Measurements from ENCODE around the gene ATP8A1.

The ATP8A1 gene

DNA sequence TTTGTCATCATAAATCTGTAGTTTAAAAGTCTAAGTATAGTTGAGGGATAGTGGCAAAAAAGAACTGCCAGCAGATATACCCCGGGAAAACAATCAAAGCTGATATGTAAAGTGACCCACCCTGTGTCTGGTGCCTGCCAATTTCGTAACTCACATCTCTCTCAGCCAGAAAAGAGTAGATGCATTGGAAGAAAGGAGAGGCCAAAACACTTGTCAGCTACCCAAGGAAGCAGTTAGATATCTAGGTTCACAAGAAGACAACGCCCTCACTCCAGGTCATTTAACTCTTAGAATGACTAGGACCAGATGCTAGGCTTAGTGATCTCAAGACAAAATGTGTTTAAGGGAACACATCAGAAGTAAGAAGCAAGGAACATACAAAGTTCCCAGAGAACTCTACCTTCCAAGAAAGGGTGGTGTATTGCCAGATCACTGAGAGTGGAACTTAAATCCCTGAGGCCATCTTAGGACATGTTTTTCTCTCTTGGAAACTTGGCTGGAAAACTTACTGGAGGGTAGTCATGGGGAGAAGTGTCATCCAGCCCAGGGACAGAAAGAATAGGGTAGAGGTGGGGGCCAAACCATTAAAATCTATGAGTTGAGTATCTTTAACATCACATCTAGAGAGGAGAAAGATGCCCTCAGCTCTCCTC, 133.7 kb downstream of the ATP8A1 start:
- Histone ChIP-seq H3K27ac (ENCODE audit: low read length) (no peak overlapping the region), H3K4me1 (ENCODE audit: control insufficient read depth in 1 of 2, insufficient read depth in 2 of 2, low read length in 2 of 2) (peaks cover 0 to 6% of the 10 kb centered on the region in 2 donors), H3K27me3 (ENCODE audit: low read depth, low read length) (no peaks in the 10 kb centered on the region), H3K4me3 (ENCODE audit: low read depth in 1 of 2, low read length in 2 of 2) (no peak overlapping the region), H3K9me3 (ENCODE audit: control insufficient read depth in 1 of 2, low read length in 2 of 2) (no peaks in the 10 kb centered on the region), H3K36me3 (ENCODE audit: control insufficient read depth in 1 of 2, insufficient read depth in 2 of 2, low read length in 2 of 2) (no peaks in the 10 kb centered on the region)

DNA sequence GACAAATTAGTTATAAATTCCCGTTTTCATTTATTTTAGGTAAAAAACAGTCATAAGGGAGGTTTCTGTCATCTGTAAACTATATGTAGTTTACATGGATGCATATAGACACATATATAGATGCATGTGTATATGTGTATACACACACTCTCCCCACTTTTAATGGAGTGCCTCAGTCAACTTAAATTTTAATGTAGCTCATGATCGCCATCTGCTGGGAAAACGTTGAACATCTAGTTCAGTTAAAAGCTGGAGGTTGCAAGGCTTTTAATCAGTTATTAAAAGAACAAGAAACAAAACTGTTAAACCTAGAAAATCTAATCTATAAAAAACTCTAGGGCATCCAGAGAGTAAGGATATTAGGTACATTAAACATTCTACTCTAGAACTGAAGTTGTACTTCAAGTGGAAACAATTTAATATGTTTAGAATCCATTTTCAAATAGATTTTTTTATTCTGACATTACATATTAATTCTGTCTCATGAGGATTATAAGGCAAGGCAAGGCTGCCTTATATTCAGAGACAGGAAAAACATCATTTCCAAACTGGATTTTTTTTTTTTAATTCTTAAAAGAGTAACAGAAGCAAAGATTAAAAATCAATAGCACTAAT, 137.0 kb downstream of the ATP8A1 start:
- H3K4me1 ChIP-seq (ENCODE audit: control insufficient read depth in 1 of 2, insufficient read depth in 2 of 2, low read length in 2 of 2), result peaks cover 0 to 6% of the 10 kb centered on the region in 2 donors
- no peaks in the 10 kb centered on the region for H3K27me3 ChIP-seq (ENCODE audit: low read depth, low read length)
- no peak overlapping the region for H3K4me3 ChIP-seq (ENCODE audit: low read depth in 1 of 2, low read length in 2 of 2)
- no peaks in the 10 kb centered on the region for H3K9me3 ChIP-seq (ENCODE audit: control insufficient read depth in 1 of 2, low read length in 2 of 2)
- no peaks in the 10 kb centered on the region for H3K36me3 ChIP-seq (ENCODE audit: control insufficient read depth in 1 of 2, insufficient read depth in 2 of 2, low read length in 2 of 2)
- no peak overlapping the region for H3K27ac ChIP-seq (ENCODE audit: low read length)

- H3K27me3 ChIP-seq (ENCODE audit: low read depth, low read length), result no peaks in the 10 kb centered on the region
- H3K36me3 ChIP-seq (ENCODE audit: control insufficient read depth in 1 of 2, insufficient read depth in 2 of 2, low read length in 2 of 2), result peaks cover 0 to 3% of the 10 kb centered on the region in 2 donors
- H3K9me3 ChIP-seq (ENCODE audit: control insufficient read depth in 1 of 2, low read length in 2 of 2), result no peaks in the 10 kb centered on the region
- H3K4me1 ChIP-seq (ENCODE audit: control insufficient read depth in 1 of 2, insufficient read depth in 2 of 2, low read length in 2 of 2), result no peaks in the 10 kb centered on the region
- no peak overlapping the region for H3K4me3 ChIP-seq (ENCODE audit: low read depth in 1 of 2, low read length in 2 of 2)
- H3K27ac ChIP-seq (ENCODE audit: low read length), result no peak overlapping the region
Measured at GRCh38 chr4:42515156-42515884, 141.6 kb downstream of the ATP8A1 start.

GRCh38 chr4:42513748-42514492, 143.0 kb downstream of the ATP8A1 start:
- H3K4me3 ChIP-seq (ENCODE audit: low read depth in 1 of 2, low read length in 2 of 2), result no peak overlapping the region
- H3K4me1 ChIP-seq (ENCODE audit: control insufficient read depth in 1 of 2, insufficient read depth in 2 of 2, low read length in 2 of 2), result no peaks in the 10 kb centered on the region
- H3K9me3 ChIP-seq (ENCODE audit: control insufficient read depth in 1 of 2, low read length in 2 of 2), result no peaks in the 10 kb centered on the region
- no peak overlapping the region for H3K27ac ChIP-seq (ENCODE audit: low read length)
- H3K36me3 ChIP-seq (ENCODE audit: control insufficient read depth in 1 of 2, insufficient read depth in 2 of 2, low read length in 2 of 2), result peaks cover 0 to 3% of the 10 kb centered on the region in 2 donors
- no peaks in the 10 kb centered on the region for H3K27me3 ChIP-seq (ENCODE audit: low read depth, low read length)

- Histone ChIP-seq H3K4me1 (ENCODE audit: control insufficient read depth in 1 of 2, insufficient read depth in 2 of 2, low read length in 2 of 2) (no peaks in the 10 kb centered on the region), H3K9me3 (ENCODE audit: control insufficient read depth in 1 of 2, low read length in 2 of 2) (no peaks in the 10 kb centered on the region), H3K27me3 (ENCODE audit: low read depth, low read length) (no peaks in the 10 kb centered on the region), H3K4me3 (ENCODE audit: low read depth in 1 of 2, low read length in 2 of 2) (no peak overlapping the region), H3K36me3 (ENCODE audit: control insufficient read depth in 1 of 2, insufficient read depth in 2 of 2, low read length in 2 of 2) (peaks cover 0 to 3% of the 10 kb centered on the region in 2 donors), H3K27ac (ENCODE audit: low read length) (no peak overlapping the region)
Measured at GRCh38 chr4:42512226-42512625, 144.7 kb downstream of the ATP8A1 start.

GRCh38 chr4:42510225-42510624, 146.7 kb downstream of the ATP8A1 start:
- H3K4me1 ChIP-seq (ENCODE audit: control insufficient read depth in 1 of 2, insufficient read depth in 2 of 2, low read length in 2 of 2), result no peaks in the 10 kb centered on the region
- peaks cover 6 to 11% of the 10 kb centered on the region in 2 donors for H3K36me3 ChIP-seq (ENCODE audit: control insufficient read depth in 1 of 2, insufficient read depth in 2 of 2, low read length in 2 of 2)
- no peak overlapping the region for H3K27ac ChIP-seq (ENCODE audit: low read length)
- H3K4me3 ChIP-seq (ENCODE audit: low read depth in 1 of 2, low read length in 2 of 2), result no peak overlapping the region
- no peaks in the 10 kb centered on the region for H3K27me3 ChIP-seq (ENCODE audit: low read depth, low read length)
- H3K9me3 ChIP-seq (ENCODE audit: control insufficient read depth in 1 of 2, low read length in 2 of 2), result no peaks in the 10 kb centered on the region

- Histone ChIP-seq H3K36me3 (ENCODE audit: control insufficient read depth in 1 of 2, insufficient read depth in 2 of 2, low read length in 2 of 2) (peaks cover 6 to 7% of the 10 kb centered on the region in 2 donors), H3K27ac (ENCODE audit: low read length) (no peak overlapping the region), H3K27me3 (ENCODE audit: low read depth, low read length) (no peaks in the 10 kb centered on the region), H3K4me1 (ENCODE audit: control insufficient read depth in 1 of 2, insufficient read depth in 2 of 2, low read length in 2 of 2) (no peaks in the 10 kb centered on the region), H3K4me3 (ENCODE audit: low read depth in 1 of 2, low read length in 2 of 2) (no peak overlapping the region), H3K9me3 (ENCODE audit: control insufficient read depth in 1 of 2, low read length in 2 of 2) (no peaks in the 10 kb centered on the region)
Measured at GRCh38 chr4:42501624-42502401, 155.1 kb downstream of the ATP8A1 start.

DNA sequence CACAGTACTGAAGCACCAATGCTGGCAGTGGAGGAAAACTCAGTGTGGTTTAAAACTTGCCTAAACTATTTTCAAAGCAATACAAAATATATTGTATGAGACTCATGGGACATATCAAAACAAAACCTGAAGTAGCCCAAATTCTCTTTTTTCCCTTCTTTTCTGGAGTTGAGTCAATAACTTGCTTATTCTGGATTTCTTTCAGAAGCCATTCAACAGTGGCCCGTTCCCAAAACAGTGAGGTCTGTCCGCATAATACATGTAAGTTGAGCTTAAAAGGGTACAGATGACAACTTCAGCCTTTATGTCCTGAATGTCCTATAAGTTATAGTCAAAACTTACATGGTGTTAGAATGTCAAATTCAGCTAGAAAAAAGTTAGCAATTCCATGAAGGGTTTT, 158.9 kb downstream of the ATP8A1 start:
- Histone ChIP-seq H3K27ac (ENCODE audit: low read length) (no peak overlapping the region), H3K9me3 (ENCODE audit: control insufficient read depth in 1 of 2, low read length in 2 of 2) (no peaks in the 10 kb centered on the region), H3K4me1 (ENCODE audit: control insufficient read depth in 1 of 2, insufficient read depth in 2 of 2, low read length in 2 of 2) (no peaks in the 10 kb centered on the region), H3K36me3 (ENCODE audit: control insufficient read depth in 1 of 2, insufficient read depth in 2 of 2, low read length in 2 of 2) (no peaks in the 10 kb centered on the region), H3K4me3 (ENCODE audit: low read depth in 1 of 2, low read length in 2 of 2) (no peak overlapping the region), H3K27me3 (ENCODE audit: low read depth, low read length) (no peaks in the 10 kb centered on the region)

GRCh38 chr4:42497142-42497910, 159.6 kb downstream of the ATP8A1 start:
- no peak overlapping the region for H3K27ac ChIP-seq (ENCODE audit: low read length)
- no peaks in the 10 kb centered on the region for H3K9me3 ChIP-seq (ENCODE audit: control insufficient read depth in 1 of 2, low read length in 2 of 2)
- H3K36me3 ChIP-seq (ENCODE audit: control insufficient read depth in 1 of 2, insufficient read depth in 2 of 2, low read length in 2 of 2), result no peaks in the 10 kb centered on the region
- no peaks in the 10 kb centered on the region for H3K27me3 ChIP-seq (ENCODE audit: low read depth, low read length)
- H3K4me3 ChIP-seq (ENCODE audit: low read depth in 1 of 2, low read length in 2 of 2), result no peak overlapping the region
- no peaks in the 10 kb centered on the region for H3K4me1 ChIP-seq (ENCODE audit: control insufficient read depth in 1 of 2, insufficient read depth in 2 of 2, low read length in 2 of 2)

DNA sequence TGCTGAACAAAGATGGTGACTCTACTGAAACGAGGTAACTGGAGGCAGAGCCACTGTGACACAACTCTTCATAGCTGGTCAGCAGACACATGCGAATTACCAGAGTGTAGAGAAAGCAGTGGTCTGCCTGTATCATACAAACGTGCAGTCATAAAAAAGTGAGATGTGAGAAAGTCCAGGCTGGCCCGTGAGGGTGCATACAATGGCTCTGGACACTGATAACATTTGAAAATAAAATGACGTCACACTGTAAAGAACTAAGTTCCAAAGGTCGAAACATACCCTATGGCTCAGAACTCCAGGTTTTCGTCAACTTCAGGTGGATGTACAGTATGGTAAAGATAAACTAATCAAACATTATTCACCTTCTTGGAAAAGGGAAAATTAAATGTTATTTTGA, 163.9 kb downstream of the ATP8A1 start:
- Histone ChIP-seq H3K27me3 (ENCODE audit: low read depth, low read length) (no peaks in the 10 kb centered on the region), H3K36me3 (ENCODE audit: control insufficient read depth in 1 of 2, insufficient read depth in 2 of 2, low read length in 2 of 2) (no peaks in the 10 kb centered on the region), H3K27ac (ENCODE audit: low read length) (no peak overlapping the region), H3K4me3 (ENCODE audit: low read depth in 1 of 2, low read length in 2 of 2) (no peak overlapping the region), H3K9me3 (ENCODE audit: control insufficient read depth in 1 of 2, low read length in 2 of 2) (no peaks in the 10 kb centered on the region), H3K4me1 (ENCODE audit: control insufficient read depth in 1 of 2, insufficient read depth in 2 of 2, low read length in 2 of 2) (no peaks in the 10 kb centered on the region)
